ENCODE measurements around the gene LDHA.

GRCh38 chr11:18364495-18365073 is 29.8 kb upstream of the LDHA start:
- TF ChIP-seq MAFG (tag; conservative IDR thresholded peaks at IDR 0.05), result peak; percentile 86
- TF ChIP-seq ARID3A (IDR thresholded peaks at IDR 0.05; ENCODE audit: borderline replicate concordance, low read depth, low read length), result no peak
- TF ChIP-seq SMARCC2 (IDR thresholded peaks at IDR 0.05; ENCODE audit: low read depth), result no peak
